Retinal pigment epithelial cell (primary cell): ENCODE results near the gene KRT13.

Experiments used
- DNase-seq: peaks from one replicate; pipeline ENCODE4 v3.0.0-alpha.2; 2010; ENCODE audit warnings: low read depth
- H3K4me3 ChIP-seq: 2 replicates; pipeline ENCODE4 v1.5.1; 2011; ENCODE audit warnings: mild to moderate bottlenecking, low read length, control low read depth, moderate library complexity
- CTCF ChIP-seq: conservative IDR thresholded peaks from 2 replicates; pipeline ENCODE4 v1.5.1; 2011; ENCODE audit warnings: low read depth, low read length, control low read depth, inconsistent platforms

Gene KRT13

GRCh38 chr17:41480581-41480980, 24.8 kb downstream of the KRT13 start:
- DNase-seq = no peak
- no peak overlapping the region for H3K4me3 ChIP-seq
- TF ChIP-seq CTCF = no peak

GRCh38 chr17:41480136-41480535, 25.3 kb downstream of the KRT13 start:
- no peak overlapping the region for H3K4me3 ChIP-seq
- no peak for DNase-seq
- TF ChIP-seq CTCF = no peak

- no peak overlapping the region for H3K4me3 ChIP-seq
- no peak for DNase-seq
- no peak for TF ChIP-seq CTCF
These were observed 27.2 kb downstream of the KRT13 start for GRCh38 chr17:41478237-41478636.

GRCh38 chr17:41476866-41477815, 28.3 kb downstream of the KRT13 start:
- no peak overlapping the region for H3K4me3 ChIP-seq
- no peak for TF ChIP-seq CTCF
- DNase-seq = no peak

- no peak for TF ChIP-seq CTCF
- no peak for DNase-seq
- no peak overlapping the region for H3K4me3 ChIP-seq
These were observed 30.0 kb downstream of the KRT13 start for GRCh38 chr17:41475421-41475820.

GRCh38 chr17:41474863-41475262, 30.5 kb downstream of the KRT13 start:
- TF ChIP-seq CTCF = no peak
- H3K4me3 ChIP-seq = no peak overlapping the region
- DNase-seq = no peak

- no peak for TF ChIP-seq CTCF
- no peak for DNase-seq
- no peak overlapping the region for H3K4me3 ChIP-seq
These were observed 37.1 kb downstream of the KRT13 start for GRCh38 chr17:41468346-41468745.
